ENCODE results near the gene REELD1. TPM values are rescaled to one million over a fixed set of nuclear protein-coding genes. Genes with fewer than 3 reads are reported as not detected.
A peak's percentile ranks its signal among the peaks of the same experiment; 100 is the strongest.

REELD1 gene
- total RNA-seq, 1 donor = not detected

DNA sequence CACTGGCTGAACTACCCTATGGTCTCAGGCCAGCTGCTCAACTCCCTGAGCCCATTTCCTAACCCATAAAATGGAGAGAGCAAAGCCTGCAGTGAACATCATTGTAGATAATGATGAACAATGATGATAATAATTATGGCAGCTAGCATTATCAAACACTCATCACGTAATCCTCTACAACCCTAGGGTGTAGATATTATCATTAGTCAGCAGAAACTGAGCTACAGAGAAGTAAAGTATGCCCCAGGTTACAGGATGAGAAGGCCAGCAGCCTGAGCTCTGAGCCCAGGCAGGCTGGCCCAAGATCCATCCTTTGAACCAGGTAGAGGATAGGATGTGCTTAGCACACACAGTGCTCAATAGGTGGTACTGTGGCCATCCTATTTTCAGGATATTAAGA is 43.2 kb downstream of the REELD1 start:
- H3K4me3 ChIP-seq (ENCODE audit: low read depth, low read length) = no peak overlapping the region
- no peak for DNase-seq (ENCODE audit: low read depth)
- TF ChIP-seq CTCF (IDR thresholded peaks at IDR 0.05; ENCODE audit: insufficient read depth, low read length) = no peak

GRCh38 chr4:146260521-146260920 is 46.2 kb downstream of the REELD1 start:
- no peak overlapping the region for H3K4me3 ChIP-seq (ENCODE audit: low read depth, low read length)
- DNase-seq (ENCODE audit: low read depth) = no peak
- no peak for TF ChIP-seq CTCF (IDR thresholded peaks at IDR 0.05; ENCODE audit: insufficient read depth, low read length)

GRCh38 chr4:146261041-146261440 is 46.7 kb downstream of the REELD1 start:
- H3K4me3 ChIP-seq (ENCODE audit: low read depth, low read length) = no peak overlapping the region
- DNase-seq (ENCODE audit: low read depth) = no peak
- no peak for TF ChIP-seq CTCF (IDR thresholded peaks at IDR 0.05; ENCODE audit: insufficient read depth, low read length)

GRCh38 chr4:146263793-146264192 is 49.5 kb downstream of the REELD1 start:
- no peak for TF ChIP-seq CTCF (IDR thresholded peaks at IDR 0.05; ENCODE audit: insufficient read depth, low read length)
- DNase-seq (ENCODE audit: low read depth) = no peak
- no peak overlapping the region for H3K4me3 ChIP-seq (ENCODE audit: low read depth, low read length)

- no peak overlapping the region for H3K4me3 ChIP-seq (ENCODE audit: low read depth, low read length)
- DNase-seq (ENCODE audit: low read depth) = no peak
- TF ChIP-seq CTCF (IDR thresholded peaks at IDR 0.05; ENCODE audit: insufficient read depth, low read length) = no peak
Measured at GRCh38 chr4:146265950-146266490, 51.7 kb downstream of the REELD1 start.

DNA sequence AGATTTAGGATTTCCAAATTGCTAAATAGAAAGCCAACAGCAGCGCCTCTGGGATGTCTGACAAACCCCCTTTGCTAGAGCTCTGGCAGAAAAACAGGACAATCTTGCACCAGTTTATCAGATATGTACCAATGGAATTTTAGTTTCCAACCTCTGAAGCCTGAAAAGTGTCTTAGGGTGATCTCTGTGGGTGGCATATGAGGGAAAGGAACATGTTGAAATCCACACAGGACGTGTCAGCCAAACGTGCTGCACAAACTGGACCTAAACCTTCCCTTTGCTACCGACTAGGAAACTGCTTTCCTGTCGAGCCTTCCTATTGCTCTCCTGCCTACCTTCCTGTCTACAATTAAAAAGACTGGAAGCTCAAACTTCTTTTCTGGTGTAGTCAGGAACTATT is 53.5 kb downstream of the REELD1 start:
- no peak for TF ChIP-seq CTCF (IDR thresholded peaks at IDR 0.05; ENCODE audit: insufficient read depth, low read length)
- DNase-seq (ENCODE audit: low read depth) = peak; percentile 27
- H3K4me3 ChIP-seq (ENCODE audit: low read depth, low read length) = no peak overlapping the region

DNA sequence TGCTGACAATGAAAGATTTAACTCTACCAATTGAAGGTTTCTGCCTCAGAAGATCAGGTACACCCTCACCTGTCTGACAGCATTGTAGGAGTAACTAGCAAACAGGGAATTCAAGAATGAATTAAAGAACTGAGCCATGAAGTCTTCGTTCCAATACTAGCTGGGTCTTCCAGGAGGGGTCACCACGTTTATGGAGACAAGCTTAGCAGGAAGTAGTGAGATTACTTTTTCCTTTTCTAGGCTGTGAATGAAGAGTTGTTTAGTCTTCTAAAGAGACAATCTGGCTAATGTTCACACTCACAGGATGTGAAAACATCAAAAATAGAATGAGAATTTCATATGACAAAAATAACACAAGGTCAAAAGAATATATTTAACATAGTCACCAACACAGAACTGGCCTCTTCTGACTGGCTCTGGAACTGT is 54.9 kb downstream of the REELD1 start:
- no peak for TF ChIP-seq CTCF (IDR thresholded peaks at IDR 0.05; ENCODE audit: insufficient read depth, low read length)
- H3K4me3 ChIP-seq (ENCODE audit: low read depth, low read length) = no peak overlapping the region
- DNase-seq (ENCODE audit: low read depth) = no peak

Data from fibroblast of the aortic adventitia (primary cell).